Measurements from ENCODE around the gene M6PR. TPM values are rescaled to one million over a fixed set of nuclear protein-coding genes. Genes with fewer than 3 reads are reported as not detected.
A peak's percentile ranks its signal among the peaks of the same experiment; 100 is the strongest.

Gene M6PR
- total and polyA plus RNA-seq, 2 of the 8 experiments (the other 6 are each of a cell fraction or from before 2014, with no cell fraction given) = 106 to 122 TPM

GRCh38 chr12:8949342-8950220 lies at the start of gene M6PR (continued):
- peak; percentile 29; the same call in 1 of the 2 replicates for TF ChIP-seq SP4 (IDR thresholded peaks at IDR 0.05; ENCODE audit: low read length)
- peak; percentile 71 for TF ChIP-seq SIX5 (IDR thresholded peaks at IDR 0.05; ENCODE audit: low read depth, low read length)
- peak; percentile 41; the same call in 1 of the 2 replicates for TF ChIP-seq ATF2 (IDR thresholded peaks at IDR 0.05; ENCODE audit: low read length)
- peak; percentile 91 for TF ChIP-seq E2F6 (IDR thresholded peaks at IDR 0.05)
- TF ChIP-seq CTCF (IDR thresholded peaks at IDR 0.05; ENCODE audit: control extremely low read depth in 1 of 3, insufficient read depth in 1 of 3, low read depth in 1 of 3, low read length in 3 of 3) = peak; percentile 66 to 68 (median 66)
- TF ChIP-seq CEBPB (IDR thresholded peaks at IDR 0.05; ENCODE audit: low read depth, low read length) = no peak

Measured in H1 (cell line).